ENCODE data around the gene FBLN2.

FBLN2 gene

DNA sequence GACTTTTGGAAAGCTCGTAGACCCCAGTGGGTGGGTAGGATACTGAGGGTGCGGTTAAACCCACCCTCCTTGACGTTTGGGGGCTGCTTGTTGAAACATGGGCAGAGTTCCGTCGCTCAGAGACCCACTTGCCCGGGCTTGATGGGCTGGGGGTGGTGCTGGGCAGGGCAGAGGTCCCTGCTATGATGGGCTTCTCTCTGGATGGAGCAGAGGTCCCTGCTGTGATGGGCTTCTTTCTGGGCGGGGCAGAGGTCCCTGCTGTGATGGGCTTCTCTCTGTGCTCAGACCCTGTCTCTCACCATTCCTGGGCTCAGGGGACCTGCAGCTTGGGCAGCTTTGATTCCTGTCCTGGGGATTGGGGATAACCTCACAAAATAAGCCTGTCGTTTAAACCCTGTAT, 45.2 kb downstream of the FBLN2 start:
- DNase-seq (ENCODE audit: low read depth) = no peak
- no peak overlapping the region for H3K4me3 ChIP-seq (ENCODE audit: control insufficient read depth, low read depth, low read length)
- TF ChIP-seq, protein P1, sequence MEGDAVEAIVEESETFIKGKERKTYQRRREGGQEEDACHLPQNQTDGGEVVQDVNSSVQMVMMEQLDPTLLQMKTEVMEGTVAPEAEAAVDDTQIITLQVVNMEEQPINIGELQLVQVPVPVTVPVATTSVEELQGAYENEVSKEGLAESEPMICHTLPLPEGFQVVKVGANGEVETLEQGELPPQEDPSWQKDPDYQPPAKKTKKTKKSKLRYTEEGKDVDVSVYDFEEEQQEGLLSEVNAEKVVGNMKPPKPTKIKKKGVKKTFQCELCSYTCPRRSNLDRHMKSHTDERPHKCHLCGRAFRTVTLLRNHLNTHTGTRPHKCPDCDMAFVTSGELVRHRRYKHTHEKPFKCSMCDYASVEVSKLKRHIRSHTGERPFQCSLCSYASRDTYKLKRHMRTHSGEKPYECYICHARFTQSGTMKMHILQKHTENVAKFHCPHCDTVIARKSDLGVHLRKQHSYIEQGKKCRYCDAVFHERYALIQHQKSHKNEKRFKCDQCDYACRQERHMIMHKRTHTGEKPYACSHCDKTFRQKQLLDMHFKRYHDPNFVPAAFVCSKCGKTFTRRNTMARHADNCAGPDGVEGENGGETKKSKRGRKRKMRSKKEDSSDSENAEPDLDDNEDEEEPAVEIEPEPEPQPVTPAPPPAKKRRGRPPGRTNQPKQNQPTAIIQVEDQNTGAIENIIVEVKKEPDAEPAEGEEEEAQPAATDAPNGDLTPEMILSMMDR (IDR thresholded peaks at IDR 0.05; ENCODE audit: control insufficient read depth, insufficient read depth, low read depth, low read length, missing control alignments) = no peak

DNA sequence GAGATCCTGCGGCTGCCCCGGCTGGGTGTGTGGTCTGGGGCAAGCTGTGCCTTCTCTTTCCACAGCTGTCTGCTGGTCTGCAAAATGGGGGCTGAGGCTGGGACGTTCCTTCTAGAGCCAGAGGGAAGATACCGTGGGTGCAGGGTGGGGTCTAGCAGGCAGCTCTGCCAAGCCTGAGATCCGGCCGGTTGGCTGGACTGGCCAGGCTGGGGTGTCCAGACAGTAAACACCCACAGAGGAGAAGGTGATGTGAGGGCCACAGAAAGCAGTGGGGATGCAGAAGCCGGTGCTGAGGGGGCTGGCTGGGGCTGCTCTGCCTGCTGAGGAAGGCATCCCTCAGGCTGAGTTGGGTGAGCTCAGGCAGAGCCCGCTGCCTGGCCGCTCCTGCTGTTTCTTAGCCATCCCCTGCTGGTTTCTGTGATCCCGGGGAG, 46.1 kb downstream of the FBLN2 start:
- no peak overlapping the region for H3K4me3 ChIP-seq (ENCODE audit: control insufficient read depth, low read depth, low read length)
- TF ChIP-seq, protein P1 (IDR thresholded peaks at IDR 0.05; ENCODE audit: control insufficient read depth, insufficient read depth, low read depth, low read length, missing control alignments) = no peak
- DNase-seq (ENCODE audit: low read depth) = no peak

DNA sequence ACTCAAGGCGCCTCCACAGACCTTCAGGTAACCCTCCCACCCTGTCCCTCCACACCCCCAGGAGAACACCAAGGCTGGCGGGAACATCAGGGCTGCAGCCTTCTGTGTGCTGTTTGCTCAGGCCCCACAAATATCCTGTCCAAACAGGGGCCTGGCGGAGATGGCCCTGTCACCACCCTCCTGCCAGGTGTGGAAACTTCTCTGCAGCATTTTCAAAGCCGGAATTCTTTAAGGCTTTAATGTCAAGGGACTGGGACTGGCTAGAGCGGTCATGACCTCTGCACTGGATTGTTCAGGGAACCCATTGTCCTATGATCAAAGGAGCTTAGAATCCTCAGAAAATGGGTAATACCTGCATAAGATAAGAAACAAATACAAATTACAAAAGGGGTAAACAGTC, 46.6 kb downstream of the FBLN2 start:
- H3K4me3 ChIP-seq (ENCODE audit: control insufficient read depth, low read depth, low read length) = no peak overlapping the region
- TF ChIP-seq, protein P1 (IDR thresholded peaks at IDR 0.05; ENCODE audit: control insufficient read depth, insufficient read depth, low read depth, low read length, missing control alignments) = no peak
- no peak for DNase-seq (ENCODE audit: low read depth)

DNA sequence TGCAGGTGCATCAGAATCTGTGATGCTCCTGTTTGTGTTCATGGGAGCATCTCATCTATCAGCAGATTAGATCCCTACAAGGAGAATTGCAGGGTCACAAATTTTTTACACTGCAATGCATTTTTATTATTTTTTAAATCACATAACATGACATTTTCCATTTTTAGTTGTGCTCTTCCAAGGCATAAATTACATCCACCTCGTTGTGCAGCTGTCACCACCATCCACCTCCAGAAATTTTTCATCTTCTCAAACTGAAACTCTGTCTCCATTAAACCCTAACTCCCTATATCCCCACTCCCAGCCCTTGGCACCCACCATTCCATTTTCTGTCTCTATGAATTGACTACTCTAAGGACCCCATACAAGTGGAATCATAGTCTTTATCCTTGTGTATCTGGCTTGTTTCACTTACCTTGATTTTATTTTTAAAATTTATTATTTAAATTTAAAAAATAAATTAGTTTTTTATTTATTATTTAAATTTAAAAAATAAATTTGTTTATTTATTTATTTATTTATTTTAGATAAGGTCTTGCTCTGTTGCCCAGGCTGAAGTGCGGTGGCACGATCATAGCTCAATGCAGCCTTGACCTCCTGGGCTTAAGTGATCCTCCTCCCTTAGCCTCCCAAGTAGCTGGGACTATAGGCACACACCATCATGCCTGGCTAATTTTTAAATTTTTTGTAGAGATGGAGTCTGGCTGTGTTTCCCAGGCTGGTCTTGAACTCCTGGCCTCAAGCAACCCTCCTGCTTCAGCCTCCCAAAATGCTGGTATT, 47.7 kb downstream of the FBLN2 start:
- no peak overlapping the region for H3K4me3 ChIP-seq (ENCODE audit: control insufficient read depth, low read depth, low read length)
- TF ChIP-seq, protein P1 (IDR thresholded peaks at IDR 0.05; ENCODE audit: control insufficient read depth, insufficient read depth, low read depth, low read length, missing control alignments) = no peak
- DNase-seq (ENCODE audit: low read depth) = no peak

DNA sequence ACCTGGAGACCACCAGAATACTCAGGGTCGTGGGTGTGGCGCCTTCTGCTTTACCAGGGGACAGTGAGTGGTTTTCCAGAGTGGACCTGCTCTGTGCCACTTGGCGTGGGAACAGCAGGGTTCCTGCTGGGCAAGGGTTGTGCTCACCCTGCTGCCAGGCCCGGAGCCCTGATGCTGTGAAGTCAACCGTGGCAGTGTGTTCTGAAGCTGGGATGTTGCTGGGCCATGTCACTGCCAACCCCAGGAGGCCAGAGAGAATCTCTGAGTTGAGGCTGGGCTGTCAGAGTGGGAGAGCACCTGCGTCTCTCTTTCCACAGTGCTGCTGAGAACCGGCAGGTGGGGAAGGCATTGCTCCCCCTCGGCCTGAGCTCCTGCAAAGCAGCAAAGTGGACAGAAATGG, 48.7 kb downstream of the FBLN2 start:
- no peak for DNase-seq (ENCODE audit: low read depth)
- TF ChIP-seq, protein P1 (IDR thresholded peaks at IDR 0.05; ENCODE audit: control insufficient read depth, insufficient read depth, low read depth, low read length, missing control alignments) = no peak
- no peak overlapping the region for H3K4me3 ChIP-seq (ENCODE audit: control insufficient read depth, low read depth, low read length)

DNA sequence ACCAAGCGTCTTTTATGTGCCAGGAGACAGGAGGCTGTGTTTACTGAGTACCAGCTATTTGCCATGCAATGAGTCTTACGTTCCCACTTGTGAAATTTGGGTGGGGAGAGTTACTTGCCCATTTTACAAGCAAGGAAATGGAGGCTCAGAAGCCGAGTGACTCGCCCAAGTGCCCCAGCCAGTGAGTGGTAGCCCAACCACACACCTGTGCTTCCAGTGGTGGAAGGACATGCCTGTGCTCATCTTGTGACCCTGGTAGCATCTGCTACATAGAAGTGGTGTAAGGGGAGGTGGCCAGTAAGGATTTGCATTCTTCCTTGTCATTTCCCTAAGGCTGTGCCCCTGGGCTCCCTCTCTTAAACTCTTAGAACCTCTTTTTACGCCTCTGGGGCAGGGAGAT, 49.3 kb downstream of the FBLN2 start:
- TF ChIP-seq, protein P1 (IDR thresholded peaks at IDR 0.05; ENCODE audit: control insufficient read depth, insufficient read depth, low read depth, low read length, missing control alignments) = no peak
- no peak for DNase-seq (ENCODE audit: low read depth)
- no peak overlapping the region for H3K4me3 ChIP-seq (ENCODE audit: control insufficient read depth, low read depth, low read length)

Data from AG09309 (cell line).